ENCODE results near the gene DGCR2.

DNA sequence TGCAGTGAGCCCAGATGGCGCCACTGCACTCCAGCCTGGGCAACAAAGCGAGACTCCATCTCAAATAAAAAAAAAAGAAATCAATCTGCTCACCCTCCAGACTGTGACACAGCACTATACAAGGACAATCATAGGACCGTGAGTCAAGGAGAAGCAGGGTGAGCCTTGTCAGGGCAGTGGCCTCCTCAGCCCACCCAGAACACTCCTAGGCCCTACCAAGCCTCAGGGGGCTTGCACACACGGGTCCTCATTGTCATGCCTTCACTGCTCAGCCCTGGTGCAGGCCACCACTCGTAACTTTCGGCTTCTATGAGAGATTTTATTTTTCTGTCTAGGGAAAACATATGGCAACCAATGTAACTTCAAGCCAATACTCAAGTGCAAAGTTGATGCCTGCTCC, 35.8 kb downstream of the DGCR2 start:
- TF ChIP-seq, protein P1, sequence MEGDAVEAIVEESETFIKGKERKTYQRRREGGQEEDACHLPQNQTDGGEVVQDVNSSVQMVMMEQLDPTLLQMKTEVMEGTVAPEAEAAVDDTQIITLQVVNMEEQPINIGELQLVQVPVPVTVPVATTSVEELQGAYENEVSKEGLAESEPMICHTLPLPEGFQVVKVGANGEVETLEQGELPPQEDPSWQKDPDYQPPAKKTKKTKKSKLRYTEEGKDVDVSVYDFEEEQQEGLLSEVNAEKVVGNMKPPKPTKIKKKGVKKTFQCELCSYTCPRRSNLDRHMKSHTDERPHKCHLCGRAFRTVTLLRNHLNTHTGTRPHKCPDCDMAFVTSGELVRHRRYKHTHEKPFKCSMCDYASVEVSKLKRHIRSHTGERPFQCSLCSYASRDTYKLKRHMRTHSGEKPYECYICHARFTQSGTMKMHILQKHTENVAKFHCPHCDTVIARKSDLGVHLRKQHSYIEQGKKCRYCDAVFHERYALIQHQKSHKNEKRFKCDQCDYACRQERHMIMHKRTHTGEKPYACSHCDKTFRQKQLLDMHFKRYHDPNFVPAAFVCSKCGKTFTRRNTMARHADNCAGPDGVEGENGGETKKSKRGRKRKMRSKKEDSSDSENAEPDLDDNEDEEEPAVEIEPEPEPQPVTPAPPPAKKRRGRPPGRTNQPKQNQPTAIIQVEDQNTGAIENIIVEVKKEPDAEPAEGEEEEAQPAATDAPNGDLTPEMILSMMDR (IDR thresholded peaks at IDR 0.05): no peak
- TF ChIP-seq EZH2 (IDR thresholded peaks at IDR 0.05): no peak
